HCT116 (cell line): ENCODE measurements around the gene OR51Q1. TPM values are rescaled to one million over a fixed set of nuclear protein-coding genes. Genes with fewer than 3 reads are reported as not detected.
A peak's percentile ranks its signal among the peaks of the same experiment; 100 is the strongest.

ENCODE experiments used
- ATAC-seq: fragments of 200-7000 bp; cut with Tn5 transposase; 2 replicates; pipeline ENCODE4 v1.9.1; 2020; ENCODE audit warnings: mild to moderate bottlenecking, moderate library complexity
- BruUV-seq: library from RNA; stranded (reverse); fragments of 400-500 nt; replicated peaks from 2 replicates; lab custom pipeline; 2021; lab: Mats Ljungman, UMichigan
- CTCF ChIA-PET: fragments of 300-600 bp; sonication (Branson Sonifier 250); formaldehyde crosslinking; loops from one replicate; lab custom pipeline; 2021; ENCODE audit warnings: antibody characterized with exemption; lab: Charles Lee
- POLR2A ChIA-PET: fragments of 300-600, 350-600 bp; sonication (Branson Sonifier 250); formaldehyde crosslinking; loops from one replicate; lab custom pipeline; 2021; ENCODE audit warnings: antibody characterized with exemption; lab: Charles Lee
- RAD21 ChIA-PET, 2 experiments: fragments of 300-600 bp; sonication (Branson Sonifier 250); formaldehyde crosslinking; loops; one replicate each; lab custom pipeline; 2023; ENCODE audit warnings: low total read pairs in 2 of 2; ENCODE audit not compliant: uncharacterized antibody in 2 of 2, unreplicated experiment in 2 of 2, low non-redundant PET in 1 of 2; lab: Charles Lee
- DNase-seq: peaks from one replicate; pipeline ENCODE4 v3.0.0-alpha.2; 2010; ENCODE audit warnings: low read depth, low spot score
- H2AFZ ChIP-seq: fragments of 200-600 bp; shearing (Covaris generic), sonication (generic); 2 replicates; pipeline ENCODE4 v1.6.1; 2017; ENCODE audit warnings: low read depth, mixed run types, mixed read lengths, antibody characterized with exemption, low read length; ENCODE audit not compliant: poor library complexity, severe bottlenecking
- H3K27ac ChIP-seq: 2 replicates; pipeline ENCODE4 v1.5.1; 2012; ENCODE audit warnings: low read depth, low read length
- H3K27me3 ChIP-seq: fragments of 200-600 bp; sonication (generic); 2 replicates; pipeline ENCODE4 v1.6.1; 2016; ENCODE audit warnings: mixed run types, low read length, mixed read lengths; ENCODE audit not compliant: insufficient read depth
- H3K36me3 ChIP-seq, 2 experiments: fragments of 200-500 bp in 1 of 2; fragments of 200-600 bp in 1 of 2; sonication (Bioruptor generic) in 1 of 2; sonication (generic) in 1 of 2; 2 replicates each; pipeline versions ENCODE4 v1.5.1 to v1.6.1; 2014 to 2016; ENCODE audit warnings: low read length in 2 of 2, inconsistent platforms in 1 of 2, mixed read lengths in 1 of 2, mixed run types in 1 of 2; ENCODE audit not compliant: insufficient read depth in 2 of 2, control insufficient read depth in 1 of 2
- H3K4me1 ChIP-seq, 2 experiments: fragments of 200-600 bp in 1 of 2; sonication (generic) in 1 of 2; 2 replicates each; pipeline versions ENCODE4 v1.5.1 to v1.6.1; 2012 to 2017; ENCODE audit warnings: low read length in 2 of 2, inconsistent platforms in 1 of 2, mild to moderate bottlenecking in 1 of 2, mixed read lengths in 1 of 2, mixed run types in 1 of 2, moderate library complexity in 1 of 2; ENCODE audit not compliant: insufficient read depth in 2 of 2, control insufficient read depth in 1 of 2
- H3K4me2 ChIP-seq: fragments of 200-600 bp; sonication (generic); 2 replicates; pipeline ENCODE4 v1.6.1; 2017; ENCODE audit warnings: mixed run types, low read length, mixed read lengths
- H3K4me3 ChIP-seq, 2 experiments: fragments of 200-600 bp in 1 of 2; sonication (generic) in 1 of 2; replicated peaks in 1 of 2; 2 replicates each; pipeline ENCODE4 v1.5.1; 2011 to 2016; ENCODE audit warnings: low read length in 2 of 2, control low read depth in 1 of 2, low read depth in 1 of 2, mild to moderate bottlenecking in 1 of 2, mixed read lengths in 1 of 2, mixed run types in 1 of 2
- H3K79me2 ChIP-seq: fragments of 200-600 bp; sonication (generic); 2 replicates; pipeline ENCODE4 v1.6.1; 2017; ENCODE audit warnings: mild to moderate bottlenecking, mixed run types, low read length, moderate library complexity, mixed read lengths; ENCODE audit not compliant: insufficient read depth
- H3K9ac ChIP-seq: fragments of 200-600 bp; sonication (generic); 2 replicates; pipeline ENCODE4 v1.6.1; 2016; ENCODE audit warnings: low read length, mixed read lengths
- H3K9me2 ChIP-seq: fragments of 200-600 bp; sonication (generic), shearing (Covaris generic); 2 replicates; pipeline ENCODE4 v1.6.1; 2017; ENCODE audit warnings: mixed run types, mild to moderate bottlenecking, moderate library complexity; ENCODE audit not compliant: insufficient read depth
- H3K9me3 ChIP-seq, 2 experiments: fragments of 200-500 bp in 1 of 2; fragments of 200-600 bp in 1 of 2; sonication (Bioruptor generic) in 1 of 2; sonication (generic) in 1 of 2; 2 replicates each; pipeline ENCODE4 v1.6.1; 2014 to 2017; ENCODE audit warnings: low read length in 2 of 2, mixed read lengths in 2 of 2, inconsistent platforms in 1 of 2, low read depth in 1 of 2, mild to moderate bottlenecking in 1 of 2, mixed run types in 1 of 2, moderate library complexity in 1 of 2; ENCODE audit not compliant: control insufficient read depth in 1 of 2, insufficient read depth in 1 of 2
- H4K20me1 ChIP-seq: fragments of 200-600 bp; sonication (generic), shearing (Covaris generic); 2 replicates; pipeline ENCODE4 v1.6.1; 2017; ENCODE audit warnings: mixed run types, mild to moderate bottlenecking, moderate library complexity; ENCODE audit not compliant: insufficient read depth
- CBX3 ChIP-seq: IDR thresholded peaks from 2 replicates; pipeline ENCODE4 v1.6.1; 2012; ENCODE audit warnings: low read depth
- CEBPB ChIP-seq: IDR thresholded peaks from 2 replicates; pipeline ENCODE4 v1.6.1; 2012; ENCODE audit warnings: low read depth
- EGR1 ChIP-seq: IDR thresholded peaks from 2 replicates; pipeline ENCODE4 v1.6.1; 2012; ENCODE audit warnings: low read depth
- ELF1 ChIP-seq: IDR thresholded peaks from 2 replicates; pipeline ENCODE4 v1.6.1; 2012; ENCODE audit warnings: low read depth, borderline replicate concordance
- EZH2phosphoT487 ChIP-seq: fragments of 200-600 bp; IDR thresholded peaks from 2 replicates; pipeline ENCODE4 v1.6.1; 2018; ENCODE audit warnings: antibody characterized with exemption, borderline replicate concordance
- FOSL1 ChIP-seq: IDR thresholded peaks from 2 replicates; pipeline ENCODE4 v1.6.1; 2012; ENCODE audit warnings: low read depth
- JUND ChIP-seq: IDR thresholded peaks from 2 replicates; pipeline ENCODE4 v1.6.1; 2012
- POLR2A ChIP-seq: IDR thresholded peaks from 2 replicates; pipeline ENCODE4 v1.7.0; 2011; ENCODE audit warnings: borderline replicate concordance; ENCODE audit not compliant: insufficient read depth, insufficient read length; ENCODE audit errors: extremely low read depth
- POLR2AphosphoS5 ChIP-seq: IDR thresholded peaks from 2 replicates; pipeline ENCODE4 v1.6.1; 2011; ENCODE audit warnings: mild to moderate bottlenecking, low read depth, low read length, moderate library complexity
- RAD21 ChIP-seq: IDR thresholded peaks from 2 replicates; pipeline ENCODE4 v1.6.1; 2012; ENCODE audit warnings: low read depth, mild to moderate bottlenecking
- SP1 ChIP-seq: IDR thresholded peaks from 2 replicates; pipeline ENCODE4 v1.6.1; 2012; ENCODE audit warnings: low read depth
- YY1 ChIP-seq: IDR thresholded peaks from 2 replicates; pipeline ENCODE4 v1.6.1; 2011; ENCODE audit warnings: low read length, low read depth, moderate library complexity, mild to moderate bottlenecking; ENCODE audit not compliant: insufficient replicate concordance; ENCODE audit errors: extremely low read depth
- ZNF274 ChIP-seq: fragments of 200-500 bp; sonication (Bioruptor generic); IDR thresholded peaks from 2 replicates; pipeline ENCODE4 v1.6.1; 2014; ENCODE audit warnings: mild to moderate bottlenecking, low read depth, low read length, inconsistent platforms
- intact Hi-C: fragments of 100-400 bp; cut with micrococcal nuclease; formaldehyde crosslinking; loops from 2 replicates; pipeline ENCODE4 v1.10.0; 2022
- total RNA-seq: library from RNA; stranded (reverse); gene quantifications from one replicate; pipeline ENCODE4 v1.2.1, GENCODE V29; 2021; ENCODE audit not compliant: unreplicated experiment
- TF ChIP-seq, protein P1 (sequence below): IDR thresholded peaks from 2 replicates; pipeline ENCODE4 v1.6.1; 2012
- TF ChIP-seq, protein P2 (sequence below), 3 experiments: fragments of 200-600 bp in 1 of 3; sonication (generic) in 1 of 3; IDR thresholded peaks in 2 of 3; conservative IDR thresholded peaks in 1 of 3; 2 replicates each; pipeline ENCODE4 v1.5.1; 2012 to 2017; ENCODE audit warnings: low read depth in 2 of 3, low read length in 2 of 3, antibody characterized with exemption in 1 of 3, borderline replicate concordance in 1 of 3, control low read depth in 1 of 3, mild to moderate bottlenecking in 1 of 3, mixed read lengths in 1 of 3, mixed run types in 1 of 3, moderate library complexity in 1 of 3; ENCODE audit not compliant: insufficient read depth in 1 of 3
- TF ChIP-seq, protein P3 (sequence below): IDR thresholded peaks from 2 replicates; pipeline ENCODE4 v1.6.1; 2011; ENCODE audit warnings: mild to moderate bottlenecking, low read length, moderate library complexity; ENCODE audit not compliant: insufficient replicate concordance; ENCODE audit errors: extremely low read depth

OR51Q1 gene
- total RNA-seq, 1 experiment from 2014 or later = not detected

DNA sequence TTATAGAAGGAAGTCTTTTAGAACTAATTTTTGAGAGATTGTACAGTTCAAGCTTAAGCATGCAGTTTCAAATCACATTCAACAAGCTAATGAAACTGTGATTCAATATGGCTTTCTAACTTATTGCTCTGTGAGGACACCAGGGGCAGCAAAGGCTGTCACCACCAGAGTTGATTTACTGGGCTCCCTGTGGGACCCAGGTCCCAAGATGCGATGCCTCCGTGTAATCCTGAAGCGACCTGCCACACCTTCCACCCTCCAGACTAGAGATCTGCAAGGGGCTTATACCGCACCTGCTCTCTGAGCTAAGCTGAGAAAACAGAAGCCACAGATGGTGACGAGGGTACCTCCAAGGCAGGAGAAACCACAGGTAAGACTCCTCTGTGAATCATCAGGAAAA is 918 bp upstream of the OR51Q1 start:
- no peak overlapping the region for H3K4me2 ChIP-seq
- H3K36me3 ChIP-seq = peaks cover 2 to 44% of the 10 kb centered on the region in 2 experiments
- peaks cover 0 to 21% of the 10 kb centered on the region in 2 experiments; a peak in 1 of 4 replicates for H3K4me1 ChIP-seq
- RAD21 ChIA-PET = no interaction called here
- no peaks in the 10 kb centered on the region for H3K27me3 ChIP-seq
- no peak overlapping the region; the same call in 1 of the 2 replicates for H3K27ac ChIP-seq
- no peak overlapping the region for H3K4me3 ChIP-seq
- H2AFZ ChIP-seq = no peak overlapping the region
- DNase-seq (no peak), ATAC-seq (peak; percentile 61)
- TF ChIP-seq ZNF274 = no peak
- TF ChIP-seq, protein P1, sequence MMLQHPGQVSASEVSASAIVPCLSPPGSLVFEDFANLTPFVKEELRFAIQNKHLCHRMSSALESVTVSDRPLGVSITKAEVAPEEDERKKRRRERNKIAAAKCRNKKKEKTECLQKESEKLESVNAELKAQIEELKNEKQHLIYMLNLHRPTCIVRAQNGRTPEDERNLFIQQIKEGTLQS = no peak
- TF ChIP-seq, protein P2, sequence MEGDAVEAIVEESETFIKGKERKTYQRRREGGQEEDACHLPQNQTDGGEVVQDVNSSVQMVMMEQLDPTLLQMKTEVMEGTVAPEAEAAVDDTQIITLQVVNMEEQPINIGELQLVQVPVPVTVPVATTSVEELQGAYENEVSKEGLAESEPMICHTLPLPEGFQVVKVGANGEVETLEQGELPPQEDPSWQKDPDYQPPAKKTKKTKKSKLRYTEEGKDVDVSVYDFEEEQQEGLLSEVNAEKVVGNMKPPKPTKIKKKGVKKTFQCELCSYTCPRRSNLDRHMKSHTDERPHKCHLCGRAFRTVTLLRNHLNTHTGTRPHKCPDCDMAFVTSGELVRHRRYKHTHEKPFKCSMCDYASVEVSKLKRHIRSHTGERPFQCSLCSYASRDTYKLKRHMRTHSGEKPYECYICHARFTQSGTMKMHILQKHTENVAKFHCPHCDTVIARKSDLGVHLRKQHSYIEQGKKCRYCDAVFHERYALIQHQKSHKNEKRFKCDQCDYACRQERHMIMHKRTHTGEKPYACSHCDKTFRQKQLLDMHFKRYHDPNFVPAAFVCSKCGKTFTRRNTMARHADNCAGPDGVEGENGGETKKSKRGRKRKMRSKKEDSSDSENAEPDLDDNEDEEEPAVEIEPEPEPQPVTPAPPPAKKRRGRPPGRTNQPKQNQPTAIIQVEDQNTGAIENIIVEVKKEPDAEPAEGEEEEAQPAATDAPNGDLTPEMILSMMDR (IDR thresholded peaks at IDR 0.05 in 2 of 3, conservative IDR thresholded peaks at IDR 0.05 in 1 of 3; ENCODE audit: borderline replicate concordance in 1 of 3, insufficient read depth in 1 of 3, low read depth in 2 of 3, low read length in 2 of 3) = 0 out of 6 replicates have a peak, but pooled peaks of 1 of the 3 experiments have one; percentile 15
- no peak for TF ChIP-seq RAD21
- peak; percentile 19; the same call in 1 of the 2 replicates for TF ChIP-seq POLR2AphosphoS5
- CTCF ChIA-PET = interaction anchor here (0.6 kb wide), 1 partner anchor 10 kb away, joined by 3 read pairs; no protein-coding TSS in a partner anchor
- intact Hi-C loops = no loop called here
- no TSS peak for BruUV-seq
- no peak overlapping the region for H3K9ac ChIP-seq
- POLR2A ChIA-PET = no interaction called here
- peaks cover 18% of the 10 kb centered on the region; the same call in 1 of the 2 replicates for H4K20me1 ChIP-seq
- peaks cover 75% of the 10 kb centered on the region for H3K79me2 ChIP-seq
- no peaks in the 10 kb centered on the region for H3K9me3 ChIP-seq
- H3K9me2 ChIP-seq = no peaks in the 10 kb centered on the region

DNA sequence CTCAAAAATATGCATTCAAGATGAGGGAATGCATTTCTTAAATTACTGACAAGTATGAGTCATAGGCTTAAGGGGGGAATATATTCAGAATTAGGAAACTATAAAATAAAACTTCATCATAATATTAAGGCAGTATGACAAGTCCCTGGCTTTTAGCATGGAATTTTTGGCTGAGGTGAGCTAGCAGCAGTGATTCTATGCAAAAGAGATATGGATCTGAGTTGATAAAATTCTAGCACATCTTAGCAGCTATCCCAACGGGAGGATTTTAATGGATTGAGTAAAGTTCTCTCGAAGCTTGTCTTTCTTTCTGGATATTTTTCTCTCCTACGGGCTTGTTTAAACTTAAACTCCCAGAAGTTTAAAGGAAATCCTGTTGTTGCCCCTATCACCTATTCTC is 1.2 kb downstream of the OR51Q1 start:
- DNase-seq = no peak
- Histone ChIP-seq H3K4me2 (no peak overlapping the region), H3K27ac (peak overlapping the region; percentile 32; the same call in 1 of the 2 replicates), H3K36me3 (peaks cover 2 to 50% of the 10 kb centered on the region in 2 experiments), H3K9me3 (no peaks in the 10 kb centered on the region), H3K4me3 (no peak overlapping the region), H3K9me2 (no peaks in the 10 kb centered on the region), H4K20me1 (peaks cover 18% of the 10 kb centered on the region; the same call in 1 of the 2 replicates), H3K4me1 (peaks cover 0 to 26% of the 10 kb centered on the region in 2 experiments; a peak in 1 of 4 replicates), H2AFZ (no peak overlapping the region), H3K27me3 (no peaks in the 10 kb centered on the region), H3K9ac (no peak overlapping the region), H3K79me2 (peaks cover 96% of the 10 kb centered on the region)
- ChIA-PET CTCF (no interaction called here), RAD21 (no interaction called here), POLR2A (no interaction called here)
- ATAC-seq = no peak; the same call in 1 of the 2 replicates
- BruUV-seq = no TSS peak
- intact Hi-C loops = no loop called here
- no peak for TF ChIP-seq POLR2A
- TF ChIP-seq, protein P3, sequence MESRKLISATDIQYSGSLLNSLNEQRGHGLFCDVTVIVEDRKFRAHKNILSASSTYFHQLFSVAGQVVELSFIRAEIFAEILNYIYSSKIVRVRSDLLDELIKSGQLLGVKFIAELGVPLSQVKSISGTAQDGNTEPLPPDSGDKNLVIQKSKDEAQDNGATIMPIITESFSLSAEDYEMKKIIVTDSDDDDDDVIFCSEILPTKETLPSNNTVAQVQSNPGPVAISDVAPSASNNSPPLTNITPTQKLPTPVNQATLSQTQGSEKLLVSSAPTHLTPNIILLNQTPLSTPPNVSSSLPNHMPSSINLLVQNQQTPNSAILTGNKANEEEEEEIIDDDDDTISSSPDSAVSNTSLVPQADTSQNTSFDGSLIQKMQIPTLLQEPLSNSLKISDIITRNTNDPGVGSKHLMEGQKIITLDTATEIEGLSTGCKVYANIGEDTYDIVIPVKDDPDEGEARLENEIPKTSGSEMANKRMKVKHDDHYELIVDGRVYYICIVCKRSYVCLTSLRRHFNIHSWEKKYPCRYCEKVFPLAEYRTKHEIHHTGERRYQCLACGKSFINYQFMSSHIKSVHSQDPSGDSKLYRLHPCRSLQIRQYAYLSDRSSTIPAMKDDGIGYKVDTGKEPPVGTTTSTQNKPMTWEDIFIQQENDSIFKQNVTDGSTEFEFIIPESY = no peak
- TF ChIP-seq EGR1 = no peak
- TF ChIP-seq JUND = no peak
- TF ChIP-seq SP1 = no peak
- TF ChIP-seq ELF1 = no peak
- TF ChIP-seq YY1 = no peak
- no peak for TF ChIP-seq ZNF274
- TF ChIP-seq, protein P1 = no peak
- TF ChIP-seq CEBPB = no peak
- TF ChIP-seq FOSL1 = no peak
- no peak for TF ChIP-seq POLR2AphosphoS5
- no peak for TF ChIP-seq EZH2phosphoT487
- TF ChIP-seq CBX3 = no peak
- no peak for TF ChIP-seq RAD21
